Astrocyte of the cerebellum (primary cell): ENCODE data around the gene PRSS22.
A peak's percentile ranks its signal among the peaks of the same experiment; 100 is the strongest.

Experiments used
- DNase-seq: peaks from one replicate; pipeline ENCODE4 v3.0.0-alpha.2; 2011; ENCODE audit warnings: low read depth
- H3K4me3 ChIP-seq: 2 replicates; pipeline ENCODE4 v1.5.1; 2011; ENCODE audit warnings: mild to moderate bottlenecking, low read depth, low read length, moderate library complexity
- CTCF ChIP-seq: IDR thresholded peaks from 2 replicates; pipeline ENCODE4 v1.5.1; 2012; ENCODE audit warnings: low read length, low read depth, moderate library complexity, mild to moderate bottlenecking; ENCODE audit errors: missing control alignments
- in situ Hi-C: cut with HindIII; loops from 2 replicates; pipeline ENCODE4 v1.10.0; 2017; ENCODE audit warnings: low sequenced_read_pairs

PRSS22 gene

DNA sequence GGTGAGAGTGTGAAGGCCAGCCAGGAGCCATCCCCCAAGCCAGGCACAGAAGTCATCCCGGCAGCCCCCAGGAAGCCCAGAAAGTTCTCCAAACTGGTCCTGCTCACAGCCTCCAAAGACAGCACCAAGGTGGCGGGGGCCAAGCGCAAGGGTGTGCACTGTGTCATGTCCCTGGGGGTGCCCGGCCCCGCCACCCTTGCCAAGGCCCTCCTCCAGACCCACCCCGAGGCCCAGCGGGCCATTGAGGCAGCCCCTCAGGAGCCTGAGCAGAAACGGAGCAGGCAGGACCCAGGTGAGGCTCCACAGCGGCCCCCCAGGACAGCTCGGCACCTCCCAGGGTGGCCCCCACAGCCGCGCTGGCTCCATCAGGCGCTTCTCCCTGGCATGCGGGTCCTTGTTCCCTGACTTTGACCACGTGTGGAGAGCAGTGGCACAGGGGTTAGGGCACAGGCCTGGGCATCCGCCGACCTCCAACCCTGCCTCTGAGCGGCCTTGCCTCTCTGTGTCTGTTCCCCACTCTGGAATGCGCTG, 38.6 kb upstream of the PRSS22 start:
- no peak for DNase-seq
- H3K4me3 ChIP-seq: no peak overlapping the region
- no peak for TF ChIP-seq CTCF
- in situ Hi-C loops: no loop called here

DNA sequence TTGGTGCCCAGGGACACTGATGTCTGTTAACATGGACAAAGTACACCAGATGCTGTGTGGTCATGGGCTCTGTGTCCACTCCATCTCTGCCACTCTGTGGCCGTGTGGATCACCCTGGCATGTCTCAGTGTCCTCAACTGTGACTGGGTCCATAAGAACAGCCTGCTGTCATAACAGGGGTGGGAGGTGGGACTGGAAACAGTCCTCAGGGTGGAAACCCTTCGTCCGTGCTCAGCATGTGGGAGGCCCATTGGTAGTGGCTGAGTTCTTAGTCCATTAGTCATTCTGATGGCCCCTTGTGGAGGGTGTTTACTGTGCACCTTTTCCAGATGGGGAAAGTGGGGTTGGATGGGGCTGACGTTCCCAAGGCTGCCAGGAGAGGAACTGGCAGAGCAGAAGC, 37.8 kb upstream of the PRSS22 start:
- TF ChIP-seq CTCF: no peak
- H3K4me3 ChIP-seq: no peak overlapping the region
- in situ Hi-C loops: no loop called here
- DNase-seq: no peak

DNA sequence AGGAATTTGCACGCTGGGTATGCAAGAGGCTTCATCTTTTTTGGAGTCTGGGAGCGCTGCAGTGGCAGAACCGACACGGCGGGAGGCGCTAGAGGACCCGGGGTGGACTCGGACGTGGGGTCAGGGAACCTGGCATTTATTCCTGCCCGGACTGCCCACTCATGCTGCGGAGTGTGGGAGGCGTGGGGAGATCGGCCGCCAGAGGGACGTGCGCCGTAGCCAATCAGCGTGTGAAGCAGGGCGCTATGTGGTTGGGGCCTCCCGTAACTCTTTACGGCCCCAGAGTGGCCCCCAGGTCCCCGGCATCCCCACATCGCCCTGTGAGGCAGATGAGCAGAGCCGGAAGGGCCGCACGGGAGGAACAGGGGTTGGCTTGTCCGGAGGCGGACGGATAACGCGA, 36.3 kb upstream of the PRSS22 start:
- H3K4me3 ChIP-seq: no peak overlapping the region
- in situ Hi-C loops: no loop called here
- no peak for TF ChIP-seq CTCF
- DNase-seq: no peak

DNA sequence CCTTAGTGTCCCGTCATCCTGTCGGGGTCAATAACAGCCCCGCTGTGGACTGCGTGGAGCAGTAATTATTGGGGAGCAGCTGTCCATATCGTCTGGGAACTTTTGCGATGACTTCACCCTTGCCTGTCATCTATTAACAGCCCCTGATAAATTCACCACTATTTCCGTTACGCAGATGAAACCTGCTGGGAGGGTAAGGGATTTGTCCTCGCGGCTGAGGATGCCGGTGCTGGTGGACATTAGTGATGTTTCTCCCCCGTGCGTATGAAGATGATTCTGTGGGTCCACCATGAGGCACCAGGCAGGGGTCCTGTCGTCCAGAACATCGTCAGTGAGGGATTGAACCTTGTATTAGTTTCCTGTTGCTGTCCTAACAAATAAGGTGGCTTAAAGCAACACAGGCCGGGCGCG, 26.1 kb upstream of the PRSS22 start:
- no peak for DNase-seq
- peak overlapping the region; percentile 88 for H3K4me3 ChIP-seq
- no peak for TF ChIP-seq CTCF
- in situ Hi-C loops: no loop called here

DNA sequence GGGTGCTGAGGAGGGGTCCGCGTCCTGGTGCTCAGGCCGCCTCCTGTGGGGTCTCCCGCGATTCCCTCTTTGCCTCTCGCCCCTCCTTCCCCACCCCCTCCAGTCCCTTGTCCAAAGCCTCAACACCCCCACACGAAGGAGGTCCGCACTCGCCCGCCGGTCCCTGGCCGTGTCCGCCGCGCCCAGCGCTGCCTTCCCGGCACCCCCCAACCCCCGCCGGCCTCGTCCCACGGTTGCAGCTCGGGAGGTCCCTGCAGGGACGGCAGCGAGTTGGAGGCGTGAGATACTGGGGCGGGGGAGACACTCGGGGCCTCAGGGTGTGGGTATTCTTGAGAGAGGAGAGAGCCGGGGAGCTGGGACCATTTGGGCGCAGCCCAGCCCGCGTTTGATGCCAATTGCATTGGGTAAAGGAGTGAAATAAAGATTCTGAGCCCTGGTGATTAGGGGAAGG, 25.5 kb upstream of the PRSS22 start:
- peak overlapping the region; percentile 88 for H3K4me3 ChIP-seq
- no peak for TF ChIP-seq CTCF
- no peak for DNase-seq
- in situ Hi-C loops: no loop called here

DNA sequence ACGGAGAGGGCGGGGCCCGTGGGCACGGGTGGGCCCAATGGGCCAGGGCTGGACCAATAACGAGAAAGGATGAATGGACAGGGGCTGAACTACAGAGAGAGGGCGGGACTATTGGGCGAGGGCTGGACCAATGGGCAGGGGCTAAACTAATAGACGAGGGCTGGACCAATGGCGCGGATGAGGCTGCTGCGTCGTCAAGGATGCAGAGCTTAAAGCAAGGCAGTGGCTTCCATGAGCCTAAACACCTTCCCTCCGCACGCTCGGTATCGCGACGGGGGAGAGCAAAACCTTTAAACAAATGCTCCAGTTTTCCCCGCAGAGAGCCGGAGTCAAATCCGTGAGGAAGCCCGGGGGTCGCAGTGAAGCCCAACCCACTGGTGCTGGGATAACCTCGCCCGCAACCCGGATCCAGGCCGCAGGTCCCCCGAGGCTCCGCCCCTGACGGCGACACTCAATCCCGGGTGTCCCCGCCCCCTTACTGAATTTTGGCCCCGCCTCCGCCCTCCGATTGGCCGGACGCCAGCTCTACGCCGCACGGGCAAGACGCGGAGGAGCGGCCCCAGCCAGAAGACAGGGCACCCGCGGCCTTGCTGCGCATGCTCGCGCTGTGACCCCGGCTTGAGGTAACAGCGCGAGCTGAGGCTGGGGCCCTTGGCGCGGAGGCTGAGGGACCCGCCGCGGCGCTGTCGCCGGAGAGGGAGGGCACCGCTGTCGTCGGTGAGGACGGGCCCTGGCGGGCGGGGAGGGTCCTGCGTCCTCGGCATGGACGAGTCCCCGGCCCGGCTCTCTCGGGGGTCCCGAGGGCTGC, 24.9 kb upstream of the PRSS22 start, which contains the start of gene FLYWCH2:
TSS of gene FLYWCH2 (plus strand) at position 566 of the 808 bp plus-strand sequence. CDS start 13,235 bp downstream, outside the sequence.
- peak; percentile 97 for DNase-seq
- no peak for TF ChIP-seq CTCF
- peak within 1 kb of the TSS; percentile 88 for H3K4me3 ChIP-seq
- in situ Hi-C loops: no loop called here
